Loucy (cell line): ENCODE measurements around the gene DIPK1B.

ENCODE experiments used
- H2AFZ ChIP-seq: fragments of 200-600 bp; sonication (generic); 2 replicates; pipeline ENCODE4 v1.6.0; 2016; ENCODE audit warnings: antibody characterized with exemption, mild to moderate bottlenecking, low read length, moderate library complexity
- H3F3A ChIP-seq: fragments of 200-600 bp; 2 replicates; pipeline ENCODE4 v1.6.0; 2016; ENCODE audit warnings: antibody characterized with exemption, low read depth, mild to moderate bottlenecking
- H3K27me3 ChIP-seq: fragments of 200-600 bp; sonication (generic); 2 replicates; pipeline ENCODE4 v1.6.1; 2014; ENCODE audit warnings: low read length, mild to moderate bottlenecking; ENCODE audit not compliant: insufficient read depth, poor library complexity, severe bottlenecking
- H3K36me3 ChIP-seq: fragments of 200-600 bp; sonication (generic); 2 replicates; pipeline ENCODE4 v1.6.1; 2016; ENCODE audit warnings: low read length; ENCODE audit not compliant: insufficient read depth
- H3K4me1 ChIP-seq: fragments of 200-600 bp; sonication (generic); 2 replicates; pipeline ENCODE4 v1.5.1; 2014; ENCODE audit warnings: low read length, mild to moderate bottlenecking; ENCODE audit not compliant: insufficient read depth, poor library complexity, severe bottlenecking
- H3K4me2 ChIP-seq: fragments of 200-600 bp; sonication (generic); 2 replicates; pipeline ENCODE4 v1.6.0; 2014; ENCODE audit warnings: antibody characterized with exemption, low read length, low read depth, mild to moderate bottlenecking; ENCODE audit not compliant: poor library complexity, severe bottlenecking
- H3K4me3 ChIP-seq: fragments of 200-600 bp; sonication (generic); 2 replicates; pipeline ENCODE4 v1.5.1; 2014; ENCODE audit warnings: low read length, mild to moderate bottlenecking, mixed read lengths; ENCODE audit not compliant: poor library complexity, severe bottlenecking
- H3K79me2 ChIP-seq: fragments of 200-600 bp; sonication (generic); 2 replicates; pipeline ENCODE4 v1.6.1; 2014; ENCODE audit warnings: low read length; ENCODE audit not compliant: insufficient read depth
- H3K9ac ChIP-seq: fragments of 200-600 bp; sonication (generic); 2 replicates; pipeline ENCODE4 v1.6.0; 2014; ENCODE audit warnings: mild to moderate bottlenecking, low read depth, low read length, moderate library complexity; ENCODE audit not compliant: poor library complexity, severe bottlenecking
- H3K9me2 ChIP-seq: fragments of 200-600 bp; sonication (generic); replicated peaks from 2 replicates; pipeline ENCODE4 v1.6.1; 2016; ENCODE audit warnings: low read depth, low read length, mixed read lengths
- H3K9me3 ChIP-seq: fragments of 200-600 bp; sonication (generic); 2 replicates; pipeline ENCODE4 v1.6.1; 2014; ENCODE audit warnings: mild to moderate bottlenecking, antibody characterized with exemption, low read length, low read depth; ENCODE audit not compliant: insufficient read depth
- H4K20me1 ChIP-seq: fragments of 200-600 bp; sonication (generic); 2 replicates; pipeline ENCODE4 v1.6.0; 2014; ENCODE audit warnings: antibody characterized with exemption, low read length, mild to moderate bottlenecking; ENCODE audit not compliant: insufficient read depth, poor library complexity, severe bottlenecking
- EZH2phosphoT487 ChIP-seq: fragments of 200-600 bp; IDR thresholded peaks from 2 replicates; pipeline ENCODE4 v1.6.1; 2018; ENCODE audit warnings: antibody characterized with exemption, mild to moderate bottlenecking, moderate library complexity, borderline replicate concordance
- TF ChIP-seq, protein P1 (sequence below): fragments of 200-600 bp; sonication (generic); conservative IDR thresholded peaks from 2 replicates; pipeline ENCODE4 v1.5.1; 2014; ENCODE audit warnings: mild to moderate bottlenecking, antibody characterized with exemption, low read length

DIPK1B gene

GRCh38 chr9:136676297-136676794 is 36.0 kb upstream of the DIPK1B start:
- no peak overlapping the region for H3K4me2 ChIP-seq
- no peaks in the 10 kb centered on the region for H4K20me1 ChIP-seq
- no peak overlapping the region for H3K9ac ChIP-seq
- no peaks in the 10 kb centered on the region for H3K27me3 ChIP-seq
- H3K4me3 ChIP-seq: no peak overlapping the region
- no peak overlapping the region for H2AFZ ChIP-seq
- peaks cover 7% of the 10 kb centered on the region; the same call in 1 of the 2 replicates for H3K79me2 ChIP-seq
- no peaks in the 10 kb centered on the region for H3F3A ChIP-seq
- peaks cover 10% of the 10 kb centered on the region; the same call in 1 of the 2 replicates for H3K36me3 ChIP-seq
- H3K4me1 ChIP-seq: no peaks in the 10 kb centered on the region
- TF ChIP-seq, protein P1, sequence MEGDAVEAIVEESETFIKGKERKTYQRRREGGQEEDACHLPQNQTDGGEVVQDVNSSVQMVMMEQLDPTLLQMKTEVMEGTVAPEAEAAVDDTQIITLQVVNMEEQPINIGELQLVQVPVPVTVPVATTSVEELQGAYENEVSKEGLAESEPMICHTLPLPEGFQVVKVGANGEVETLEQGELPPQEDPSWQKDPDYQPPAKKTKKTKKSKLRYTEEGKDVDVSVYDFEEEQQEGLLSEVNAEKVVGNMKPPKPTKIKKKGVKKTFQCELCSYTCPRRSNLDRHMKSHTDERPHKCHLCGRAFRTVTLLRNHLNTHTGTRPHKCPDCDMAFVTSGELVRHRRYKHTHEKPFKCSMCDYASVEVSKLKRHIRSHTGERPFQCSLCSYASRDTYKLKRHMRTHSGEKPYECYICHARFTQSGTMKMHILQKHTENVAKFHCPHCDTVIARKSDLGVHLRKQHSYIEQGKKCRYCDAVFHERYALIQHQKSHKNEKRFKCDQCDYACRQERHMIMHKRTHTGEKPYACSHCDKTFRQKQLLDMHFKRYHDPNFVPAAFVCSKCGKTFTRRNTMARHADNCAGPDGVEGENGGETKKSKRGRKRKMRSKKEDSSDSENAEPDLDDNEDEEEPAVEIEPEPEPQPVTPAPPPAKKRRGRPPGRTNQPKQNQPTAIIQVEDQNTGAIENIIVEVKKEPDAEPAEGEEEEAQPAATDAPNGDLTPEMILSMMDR: no peak
- no peak for TF ChIP-seq EZH2phosphoT487
- H3K9me2 ChIP-seq: no peaks in the 10 kb centered on the region
- no peaks in the 10 kb centered on the region for H3K9me3 ChIP-seq

GRCh38 chr9:136676920-136677686 is 35.3 kb upstream of the DIPK1B start:
- no peak overlapping the region for H3K4me2 ChIP-seq
- H3K27me3 ChIP-seq: no peaks in the 10 kb centered on the region
- H4K20me1 ChIP-seq: no peaks in the 10 kb centered on the region
- no peaks in the 10 kb centered on the region for H3K4me1 ChIP-seq
- no peaks in the 10 kb centered on the region for H3F3A ChIP-seq
- peaks cover 7% of the 10 kb centered on the region; the same call in 1 of the 2 replicates for H3K79me2 ChIP-seq
- H3K9ac ChIP-seq: no peak overlapping the region
- H3K9me3 ChIP-seq: no peaks in the 10 kb centered on the region
- no peak for TF ChIP-seq EZH2phosphoT487
- TF ChIP-seq, protein P1: no peak
- no peak overlapping the region for H3K4me3 ChIP-seq
- peaks cover 10% of the 10 kb centered on the region; the same call in 1 of the 2 replicates for H3K36me3 ChIP-seq
- H2AFZ ChIP-seq: no peak overlapping the region
- H3K9me2 ChIP-seq: no peaks in the 10 kb centered on the region

DNA sequence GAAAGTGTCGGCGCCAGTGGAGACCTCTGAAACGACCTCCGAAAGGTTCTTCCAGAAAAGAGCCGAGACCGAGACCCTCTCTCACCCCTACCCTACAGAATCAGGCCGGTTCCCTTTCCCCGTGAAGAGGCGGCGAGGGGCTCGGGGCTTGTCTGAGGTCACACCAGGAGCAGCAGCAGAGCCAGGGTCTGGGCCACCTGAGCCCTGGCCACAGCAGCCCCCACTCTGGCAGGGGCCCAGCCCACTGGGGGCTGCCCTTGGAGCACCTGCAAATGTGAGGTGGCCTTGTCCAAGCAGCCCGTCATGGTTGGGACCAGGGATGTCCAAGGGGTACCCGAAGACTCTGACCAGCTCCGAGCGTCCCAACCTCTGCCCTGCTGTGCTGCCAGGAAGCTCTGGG is 34.3 kb upstream of the DIPK1B start:
- Histone ChIP-seq H3K4me3 (no peak overlapping the region), H3K27me3 (no peaks in the 10 kb centered on the region), H3K9ac (no peak overlapping the region), H3K4me2 (no peak overlapping the region), H3K9me3 (no peaks in the 10 kb centered on the region), H3K9me2 (no peaks in the 10 kb centered on the region), H2AFZ (no peak overlapping the region), H3K36me3 (peaks cover 10% of the 10 kb centered on the region; the same call in 1 of the 2 replicates), H3K79me2 (peaks cover 13% of the 10 kb centered on the region), H3F3A (no peaks in the 10 kb centered on the region), H3K4me1 (no peaks in the 10 kb centered on the region), H4K20me1 (no peaks in the 10 kb centered on the region)
- TF ChIP-seq EZH2phosphoT487: no peak
- TF ChIP-seq, protein P1: no peak
